NCI-H2081 (cell line): ENCODE results near the gene CCSER1.
A peak's percentile ranks its signal among the peaks of the same experiment; 100 is the strongest.
"Not testable (repeated sequence)": the region's sequence is repeated elsewhere in the genome, so short reads cannot be mapped to it uniquely, and the experiment has no call there.

ENCODE experiments used
- DNase-seq, 2 experiments: peaks; one replicate each; lab custom pipeline; 2025; lab: John Stamatoyannopoulos, UW

CCSER1 gene

GRCh38 chr4:90840828-90841227 is 713.6 kb downstream of the CCSER1 start:
- no peak for DNase-seq

GRCh38 chr4:90841676-90842075 is 714.5 kb downstream of the CCSER1 start:
- DNase-seq, result no peak

GRCh38 chr4:90842960-90843359 is 715.8 kb downstream of the CCSER1 start:
- DNase-seq, result no peak

GRCh38 chr4:90844241-90844640 is 717.0 kb downstream of the CCSER1 start:
- no peak for DNase-seq

- no peak for DNase-seq
Measured at GRCh38 chr4:90845777-90846176, 718.6 kb downstream of the CCSER1 start.

GRCh38 chr4:90852237-90852636 is 725.0 kb downstream of the CCSER1 start:
- DNase-seq, result no peak

- no peak for DNase-seq
Measured at GRCh38 chr4:90855111-90855510, 727.9 kb downstream of the CCSER1 start.

GRCh38 chr4:90857081-90857820 is 730.1 kb downstream of the CCSER1 start:
- DNase-seq, result no peak

- DNase-seq, result no peak
Measured at GRCh38 chr4:90875791-90876190, 748.6 kb downstream of the CCSER1 start.

GRCh38 chr4:90876296-90876695 is 749.1 kb downstream of the CCSER1 start:
- no peak for DNase-seq

- peak in 1 of 2 experiments; percentile 8 for DNase-seq
Measured at GRCh38 chr4:90883519-90883918, 756.3 kb downstream of the CCSER1 start.

GRCh38 chr4:90888571-90888970 is 761.4 kb downstream of the CCSER1 start:
- no peak for DNase-seq

GRCh38 chr4:90889171-90889570 is 762.0 kb downstream of the CCSER1 start:
- no peak for DNase-seq

GRCh38 chr4:90903413-90903812 is 776.2 kb downstream of the CCSER1 start:
- DNase-seq, result peak in 1 of 2 experiments; percentile 5

- DNase-seq, result no peak
Measured at GRCh38 chr4:90904021-90904420, 776.8 kb downstream of the CCSER1 start.

- no peak for DNase-seq
Measured at GRCh38 chr4:90906239-90906638, 779.0 kb downstream of the CCSER1 start.

GRCh38 chr4:90911724-90912434 is 784.7 kb downstream of the CCSER1 start:
- not testable (repeated sequence) for DNase-seq

- DNase-seq, result no peak
Measured at GRCh38 chr4:90922174-90922573, 795.0 kb downstream of the CCSER1 start.

- DNase-seq, result no peak
Measured at GRCh38 chr4:90926957-90927356, 799.8 kb downstream of the CCSER1 start.

- DNase-seq, result no peak
Measured at GRCh38 chr4:90943311-90943710, 816.1 kb downstream of the CCSER1 start.

GRCh38 chr4:90946945-90947344 is 819.8 kb downstream of the CCSER1 start:
- DNase-seq, result no peak

GRCh38 chr4:90950385-90950841 is 823.2 kb downstream of the CCSER1 start:
- DNase-seq, result peak in 1 of 2 experiments; percentile 30

GRCh38 chr4:90951037-90951436 is 823.8 kb downstream of the CCSER1 start:
- peak in 1 of 2 experiments; percentile 9 for DNase-seq
